Keratinocyte (primary cell): ENCODE data around the gene MELTF. TPM values are rescaled to one million over a fixed set of nuclear protein-coding genes. Genes with fewer than 3 reads are reported as not detected.
"Not testable (repeated sequence)": the region's sequence is repeated elsewhere in the genome, so short reads cannot be mapped to it uniquely, and the experiment has no call there.

ENCODE experiments used
- DNase-seq: peaks from one replicate; pipeline ENCODE4 v3.0.0-alpha.2; 2011; ENCODE audit warnings: low read depth, missing footprints, low spot score
- FAIRE-seq: peaks from 2 replicates; lab custom pipeline; 2011; peaks lifted over from hg19 to GRCh38; lab: Jason Lieb, UNC
- H2AFZ ChIP-seq: 2 replicates; pipeline ENCODE4 v1.6.0; 2012; ENCODE audit warnings: low read length, control low read depth, inconsistent platforms; ENCODE audit not compliant: control insufficient read depth
- H3K27ac ChIP-seq: 2 replicates; pipeline ENCODE4 v1.5.1; 2011; ENCODE audit warnings: low read length; ENCODE audit not compliant: control insufficient read depth, insufficient read depth
- H3K27me3 ChIP-seq: 3 replicates; pipeline ENCODE4 v1.6.0; 2011; ENCODE audit warnings: low read length; ENCODE audit not compliant: control insufficient read depth, insufficient read depth; ENCODE audit errors: extremely low read depth
- H3K36me3 ChIP-seq, 2 experiments: 2 replicates in 1 of 2; 3 replicates in 1 of 2; pipeline ENCODE4 v1.5.1; 2011; ENCODE audit warnings: low read length in 2 of 2, mild to moderate bottlenecking in 1 of 2; ENCODE audit not compliant: control insufficient read depth in 2 of 2, insufficient read depth in 2 of 2; ENCODE audit errors: extremely low read depth in 1 of 2
- H3K4me1 ChIP-seq: 3 replicates; pipeline ENCODE4 v1.5.1; 2011; ENCODE audit warnings: low read length; ENCODE audit not compliant: control insufficient read depth, insufficient read depth; ENCODE audit errors: extremely low read depth
- H3K4me2 ChIP-seq: 3 replicates; pipeline ENCODE4 v1.6.0; 2011; ENCODE audit warnings: low read depth, low read length; ENCODE audit not compliant: control insufficient read depth, insufficient read depth; ENCODE audit errors: extremely low read depth
- H3K4me3 ChIP-seq, 3 experiments: fragments of 200-600 bp in 1 of 3; sonication (generic) in 1 of 3; 2 replicates in 2 of 3; 3 replicates in 1 of 3; pipeline ENCODE4 v1.5.1; 2011 to 2016; ENCODE audit warnings: low read length in 3 of 3, mild to moderate bottlenecking in 3 of 3, control low read depth in 2 of 3, inconsistent platforms in 1 of 3, low read depth in 1 of 3, mixed read lengths in 1 of 3, mixed run types in 1 of 3, moderate library complexity in 1 of 3; ENCODE audit not compliant: control insufficient read depth in 2 of 3, insufficient read depth in 2 of 3; ENCODE audit errors: extremely low read depth in 1 of 3
- H3K79me2 ChIP-seq: 2 replicates; pipeline ENCODE4 v1.6.0; 2012; ENCODE audit warnings: low read length; ENCODE audit not compliant: control insufficient read depth, insufficient read depth
- H3K9ac ChIP-seq: 3 replicates; pipeline ENCODE4 v1.6.0; 2011; ENCODE audit warnings: low read length; ENCODE audit not compliant: control insufficient read depth, insufficient read depth; ENCODE audit errors: extremely low read depth
- H3K9me1 ChIP-seq: 3 replicates; pipeline ENCODE4 v1.6.0; 2011; ENCODE audit warnings: low read length; ENCODE audit not compliant: control insufficient read depth, insufficient read depth; ENCODE audit errors: extremely low read depth
- H3K9me3 ChIP-seq: 2 replicates; pipeline ENCODE4 v1.5.1; 2012; ENCODE audit warnings: low read depth, low read length; ENCODE audit not compliant: control insufficient read depth
- H4K20me1 ChIP-seq: 3 replicates; pipeline ENCODE4 v1.6.0; 2011; ENCODE audit warnings: low read length; ENCODE audit not compliant: control insufficient read depth, insufficient read depth; ENCODE audit errors: extremely low read depth
- EZH2 ChIP-seq: IDR thresholded peaks from one replicate; pipeline ENCODE4 v1.6.1; 2012; ENCODE audit warnings: inconsistent platforms, mild to moderate bottlenecking, low read length, moderate library complexity
- dilution Hi-C: fragments of 300-500 bp; cut with MboI; formaldehyde crosslinking; loops from one replicate; pipeline ENCODE4 v1.7.0; 2020; ENCODE audit warnings: low sequenced_read_pairs; ENCODE audit not compliant: extremely low pct_ligation_motif_present
- polyA plus RNA-seq, 5 experiments: library from polyadenylated mRNA; depleted of rRNA in 3 of 5; stranded (reverse) in 3 of 5; stranded (forward) in 1 of 5; unstranded in 1 of 5; fragments of >200 nt; gene quantifications; 1 replicate in 1 of 5; 2 replicates in 3 of 5; 3 replicates in 1 of 5; pipeline versions ENCODE4 v1.2.1 to v1.2.3, GENCODE V29; 2011 to 2012; ENCODE audit warnings: missing spikeins in 2 of 5, low read depth in 1 of 5, low replicate concordance in 1 of 5
- TF ChIP-seq, protein P1 (sequence below), 3 experiments: IDR thresholded peaks in 1 of 3; conservative IDR thresholded peaks in 1 of 3; optimal IDR thresholded peaks in 1 of 3; 2 replicates in 2 of 3; 3 replicates in 1 of 3; pipeline versions ENCODE3 to v1.5.1; 2011; ENCODE audit warnings: low read length in 3 of 3, mild to moderate bottlenecking in 3 of 3, moderate library complexity in 2 of 3, control low read depth in 1 of 3, inconsistent platforms in 1 of 3; ENCODE audit not compliant: insufficient read depth in 2 of 3; ENCODE audit errors: extremely low read depth in 1 of 3

MELTF gene
- polyA plus RNA-seq, 1 donor (not counting 4 experiments of a cell fraction or from before 2014, with no cell fraction given), result 6.0 TPM

DNA sequence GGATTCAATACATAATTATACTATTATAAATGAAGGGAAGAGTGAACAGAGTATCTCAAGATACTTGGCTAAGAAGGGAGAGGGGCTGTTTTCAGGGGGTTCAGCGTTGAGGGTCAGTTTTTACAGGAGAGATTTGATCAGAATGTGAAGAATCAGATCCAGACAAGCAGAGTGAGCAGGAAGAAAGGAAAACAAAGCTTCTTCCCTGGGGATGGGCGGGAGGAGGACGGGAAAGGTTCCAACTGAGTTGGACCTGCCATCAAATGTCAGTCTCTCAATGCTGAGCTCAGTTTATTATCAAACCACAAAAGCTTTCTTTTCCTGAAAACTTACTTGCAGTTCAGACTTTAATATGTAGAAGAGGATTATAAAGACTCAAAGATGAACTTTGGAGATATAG lies 6.0 kb upstream of the MELTF start:
- Histone ChIP-seq H3K9me3 (no peaks in the 10 kb centered on the region), H3K36me3 (no peaks in the 10 kb centered on the region), H3K27me3 (no peaks in the 10 kb centered on the region), H3K4me2 (no peak overlapping the region), H3K27ac (no peak overlapping the region), H4K20me1 (no peaks in the 10 kb centered on the region), H3K4me3 (no peak overlapping the region), H3K9me1 (no peaks in the 10 kb centered on the region), H3K9ac (no peak overlapping the region), H3K4me1 (peaks cover 32% of the 10 kb centered on the region), H3K79me2 (no peaks in the 10 kb centered on the region), H2AFZ (no peak overlapping the region)
- DNase-seq (no peak), FAIRE-seq (no peak)
- dilution Hi-C loops, result no loop called here
- TF ChIP-seq, protein P1, sequence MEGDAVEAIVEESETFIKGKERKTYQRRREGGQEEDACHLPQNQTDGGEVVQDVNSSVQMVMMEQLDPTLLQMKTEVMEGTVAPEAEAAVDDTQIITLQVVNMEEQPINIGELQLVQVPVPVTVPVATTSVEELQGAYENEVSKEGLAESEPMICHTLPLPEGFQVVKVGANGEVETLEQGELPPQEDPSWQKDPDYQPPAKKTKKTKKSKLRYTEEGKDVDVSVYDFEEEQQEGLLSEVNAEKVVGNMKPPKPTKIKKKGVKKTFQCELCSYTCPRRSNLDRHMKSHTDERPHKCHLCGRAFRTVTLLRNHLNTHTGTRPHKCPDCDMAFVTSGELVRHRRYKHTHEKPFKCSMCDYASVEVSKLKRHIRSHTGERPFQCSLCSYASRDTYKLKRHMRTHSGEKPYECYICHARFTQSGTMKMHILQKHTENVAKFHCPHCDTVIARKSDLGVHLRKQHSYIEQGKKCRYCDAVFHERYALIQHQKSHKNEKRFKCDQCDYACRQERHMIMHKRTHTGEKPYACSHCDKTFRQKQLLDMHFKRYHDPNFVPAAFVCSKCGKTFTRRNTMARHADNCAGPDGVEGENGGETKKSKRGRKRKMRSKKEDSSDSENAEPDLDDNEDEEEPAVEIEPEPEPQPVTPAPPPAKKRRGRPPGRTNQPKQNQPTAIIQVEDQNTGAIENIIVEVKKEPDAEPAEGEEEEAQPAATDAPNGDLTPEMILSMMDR (optimal IDR thresholded peaks at IDR 0.05 in 1 of 3, IDR thresholded peaks at IDR 0.05 in 1 of 3, conservative IDR thresholded peaks at IDR 0.05 in 1 of 3; ENCODE audit: extremely low read depth in 1 of 3, insufficient read depth in 2 of 3, low read length in 3 of 3), result no peak
- TF ChIP-seq EZH2, result no peak

DNA sequence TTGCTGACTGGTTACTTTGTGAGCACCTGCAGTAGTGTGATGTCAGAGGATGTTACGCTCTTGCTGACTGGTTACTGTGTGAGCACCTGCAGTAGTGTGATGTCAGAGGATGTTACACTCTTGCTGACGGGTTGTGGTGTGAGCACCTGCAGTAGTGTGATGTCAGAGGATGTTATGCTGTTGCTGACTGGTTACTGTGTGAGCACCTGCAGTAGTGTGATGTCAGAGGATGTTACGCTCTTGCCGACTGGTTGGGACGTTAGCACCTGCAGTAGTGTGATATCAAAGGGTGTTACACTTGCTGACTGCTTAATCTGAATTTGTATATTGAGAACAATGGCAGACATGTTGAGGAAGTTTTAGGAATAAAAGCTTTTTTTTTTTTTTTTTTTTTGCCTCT lies 5.2 kb upstream of the MELTF start:
- FAIRE-seq, H3K27ac ChIP-seq, H3K79me2 ChIP-seq, H3K9me3 ChIP-seq, H3K27me3 ChIP-seq, H3K9me1 ChIP-seq, H3K36me3 ChIP-seq, H3K4me3 ChIP-seq, H4K20me1 ChIP-seq, DNase-seq, H3K9ac ChIP-seq, H2AFZ ChIP-seq, dilution Hi-C loops, H3K4me2 ChIP-seq: not testable (repeated sequence)
- H3K4me1 ChIP-seq, result peaks cover 33% of the 10 kb centered on the region

DNA sequence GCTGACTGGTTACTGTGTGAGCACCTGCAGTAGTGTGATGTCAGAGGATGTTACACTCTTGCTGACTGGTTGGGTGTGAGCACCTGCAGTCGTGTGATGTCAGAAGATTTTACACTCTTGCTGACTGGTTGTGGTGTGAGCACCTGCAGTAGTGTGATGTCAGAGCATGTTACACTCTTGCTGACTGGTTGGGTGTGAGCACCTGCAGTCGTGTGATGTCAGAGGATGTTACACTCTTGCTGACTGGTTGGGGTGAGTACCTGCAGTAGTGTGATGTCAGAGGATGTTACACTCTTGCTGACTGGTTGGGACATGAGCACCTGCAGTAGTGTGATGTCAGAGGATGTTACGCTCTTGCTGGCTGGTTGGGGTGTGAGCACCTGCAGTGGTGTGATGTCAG lies 4.1 kb upstream of the MELTF start:
- H3K36me3 ChIP-seq, H3K9me1 ChIP-seq, H2AFZ ChIP-seq, H3K79me2 ChIP-seq, DNase-seq, H3K4me2 ChIP-seq, H3K9ac ChIP-seq, H3K27ac ChIP-seq, H4K20me1 ChIP-seq, FAIRE-seq, H3K27me3 ChIP-seq, dilution Hi-C loops, H3K9me3 ChIP-seq, H3K4me3 ChIP-seq: not testable (repeated sequence)
- peaks cover 23% of the 10 kb centered on the region for H3K4me1 ChIP-seq
